ENCODE measurements around the gene SNAP25.

The SNAP25 gene

DNA sequence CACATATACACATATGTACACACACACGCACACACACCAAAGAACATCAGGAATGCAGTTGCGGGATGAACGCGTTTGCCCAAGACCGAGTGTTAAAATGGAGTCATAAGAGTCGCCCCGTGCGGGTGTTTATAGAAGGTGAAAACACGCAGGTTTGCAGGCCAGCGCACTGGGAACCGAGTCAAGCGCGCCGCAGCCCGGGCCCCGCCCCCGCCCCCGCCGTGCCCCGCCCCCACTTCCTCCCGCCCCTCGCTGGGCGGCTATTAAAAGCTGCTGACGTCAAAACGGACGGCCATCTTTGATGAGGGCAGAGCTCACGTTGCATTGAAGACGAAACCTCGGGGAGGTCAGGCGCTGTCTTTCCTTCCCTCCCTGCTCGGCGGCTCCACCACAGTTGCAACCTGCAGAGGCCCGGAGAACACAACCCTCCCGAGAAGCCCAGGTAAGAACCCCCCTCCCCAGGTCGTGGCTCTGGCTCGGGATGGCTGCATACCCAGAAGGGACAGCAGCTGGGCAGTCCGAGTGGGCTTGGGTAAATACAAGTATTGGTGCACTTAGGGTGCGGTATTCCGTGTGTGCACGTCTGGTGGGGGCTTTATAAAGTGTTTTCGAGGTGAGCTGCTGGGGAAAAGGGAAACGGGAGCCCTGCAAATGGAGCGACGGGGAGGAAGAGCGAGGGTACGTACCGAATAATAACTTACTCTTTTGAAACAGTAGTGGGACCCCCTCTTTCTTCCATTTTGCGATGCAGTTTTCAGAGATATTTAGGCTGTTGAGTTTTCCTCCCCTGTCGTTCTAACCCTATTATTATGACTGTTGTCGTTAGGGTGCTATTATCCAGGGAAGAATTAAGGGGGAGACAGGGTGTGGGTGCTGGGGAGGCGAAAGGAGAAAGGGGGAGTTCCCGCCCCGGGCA is at the start of gene SNAP25:
SNAP25 (plus strand) TSS at position 295 of the 916 bp plus-strand sequence. CDS start 56,662 bp downstream, outside the sequence.
- peak; percentile 6 to 7 for DNase-seq

DNA sequence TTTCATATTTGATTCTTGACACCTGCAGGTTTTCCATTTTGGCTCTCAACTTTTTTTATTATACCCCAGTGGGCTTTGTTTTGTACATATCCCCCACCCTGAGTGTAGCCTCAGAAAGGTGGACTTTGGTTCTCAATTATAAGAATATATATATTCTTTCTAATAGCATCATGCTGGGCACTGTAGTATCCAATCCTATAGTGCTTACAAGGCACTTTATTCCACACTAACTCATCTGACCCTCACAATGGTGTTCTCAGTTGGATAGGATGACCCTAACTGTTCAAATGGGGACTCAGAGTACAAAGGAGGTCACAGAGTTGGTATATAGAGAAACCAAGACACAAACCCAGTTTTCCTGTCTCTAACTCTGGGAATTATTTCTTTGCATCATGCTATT is 48.9 kb upstream of the SNAP25 start:
- no peak for DNase-seq

DNA sequence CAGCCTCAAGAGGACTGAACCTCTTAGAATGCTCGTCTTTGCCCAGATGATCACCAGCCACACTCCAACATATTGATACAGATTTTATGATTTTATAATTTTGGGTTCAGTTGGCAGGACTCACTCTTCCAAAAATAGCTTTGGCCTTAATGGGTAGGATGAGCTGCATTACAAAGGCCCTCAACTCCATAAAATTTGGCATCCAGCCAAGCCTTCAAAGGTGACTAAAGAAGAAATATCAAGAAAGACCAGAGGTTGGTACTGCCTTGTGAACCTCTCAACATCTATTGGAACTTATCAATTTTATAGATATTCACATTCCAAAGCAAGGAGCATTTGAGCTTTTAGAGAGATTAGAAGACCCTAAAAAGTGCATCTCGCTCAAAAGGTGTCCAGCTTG is 48.4 kb upstream of the SNAP25 start:
- no peak for DNase-seq

GRCh38 chr20:10171864-10172751 is 46.5 kb upstream of the SNAP25 start:
- peak; percentile 3 to 5 for DNase-seq

DNA sequence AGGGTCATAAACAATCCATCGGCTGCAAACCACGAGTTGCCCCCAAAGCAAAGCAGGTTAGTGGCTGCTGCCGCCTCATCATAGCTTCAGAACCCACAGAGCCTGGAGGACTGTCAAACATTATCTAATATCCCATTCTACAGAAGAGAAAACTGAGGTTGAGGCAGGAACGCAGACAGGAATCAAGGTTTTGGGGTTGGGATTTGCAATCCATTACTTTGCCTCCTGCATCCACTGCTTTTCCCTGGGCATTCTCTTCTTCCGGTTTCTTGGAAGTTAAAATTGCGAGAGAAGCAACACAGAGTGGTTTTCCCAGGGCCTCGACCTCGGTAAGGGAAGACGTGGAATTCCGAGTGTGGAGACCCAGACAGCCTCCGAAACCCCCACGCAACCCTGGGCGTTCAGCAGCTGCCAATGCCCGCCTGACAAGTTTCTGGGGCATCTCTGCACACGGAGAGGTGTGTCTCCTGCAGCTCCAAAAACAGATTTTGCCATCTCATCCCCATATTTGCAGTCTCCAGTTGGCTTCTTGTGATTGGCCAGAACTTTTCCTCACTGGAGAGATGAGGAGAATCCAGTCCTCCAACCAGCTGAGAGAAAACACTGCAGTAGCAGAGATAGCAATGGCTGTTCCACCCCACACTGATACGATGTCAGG is 45.5 kb upstream of the SNAP25 start:
- no peak for DNase-seq

- DNase-seq: no peak
These were observed 44.2 kb upstream of the SNAP25 start for GRCh38 chr20:10174400-10174799.

GRCh38 chr20:10177326-10177725 is 41.3 kb upstream of the SNAP25 start:
- DNase-seq: no peak

DNA sequence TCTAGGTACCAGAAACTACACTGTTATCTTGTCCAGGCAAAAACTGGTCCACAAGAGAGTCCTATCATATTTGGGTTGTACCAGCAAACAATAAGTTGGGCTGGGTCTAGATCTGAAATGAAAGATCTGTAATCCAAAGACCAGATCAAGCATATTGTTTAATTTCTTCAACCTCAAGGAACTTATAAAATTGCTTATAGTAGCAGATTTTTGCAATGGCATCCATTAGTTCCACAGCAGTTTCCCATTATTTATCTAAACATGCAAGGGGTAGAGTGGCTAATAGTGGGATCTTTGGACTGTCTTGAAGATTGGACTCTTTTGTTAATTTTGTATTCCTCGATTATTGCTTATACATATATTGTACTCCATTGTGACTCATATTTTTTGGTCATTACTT is 40.5 kb upstream of the SNAP25 start:
- DNase-seq: no peak

DNA sequence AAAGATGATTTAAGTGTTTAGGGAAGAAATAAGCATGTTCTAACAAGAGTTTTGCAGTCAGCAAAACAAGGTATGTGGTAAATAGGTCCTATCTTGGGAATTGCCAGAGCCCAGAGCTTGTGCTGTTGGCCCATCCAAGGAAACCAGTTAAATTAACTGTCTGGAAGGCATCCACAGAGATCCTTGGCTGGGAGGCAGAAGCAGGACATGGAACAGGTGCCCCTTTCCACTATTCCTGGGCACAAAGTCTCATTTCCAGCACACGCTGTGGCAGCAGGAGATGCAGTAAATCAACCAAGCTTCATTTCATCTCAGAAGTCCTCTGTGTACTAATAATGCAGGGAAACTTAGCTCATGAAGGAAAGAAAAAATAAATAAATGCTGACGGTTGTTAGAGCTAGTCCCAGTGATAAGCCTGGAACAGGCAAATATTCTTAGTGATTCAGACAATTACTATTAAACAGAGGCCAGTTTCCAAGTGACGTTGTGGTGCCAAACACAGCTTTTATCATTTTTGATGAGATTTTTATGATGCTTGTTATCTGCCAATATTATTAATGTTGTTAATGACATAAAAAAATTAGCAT is 39.8 kb upstream of the SNAP25 start:
- no peak for DNase-seq

- DNase-seq: no peak
These were observed 38.9 kb upstream of the SNAP25 start for GRCh38 chr20:10179574-10180298.

- DNase-seq: no peak
These were observed 37.9 kb upstream of the SNAP25 start for GRCh38 chr20:10180651-10181235.

DNA sequence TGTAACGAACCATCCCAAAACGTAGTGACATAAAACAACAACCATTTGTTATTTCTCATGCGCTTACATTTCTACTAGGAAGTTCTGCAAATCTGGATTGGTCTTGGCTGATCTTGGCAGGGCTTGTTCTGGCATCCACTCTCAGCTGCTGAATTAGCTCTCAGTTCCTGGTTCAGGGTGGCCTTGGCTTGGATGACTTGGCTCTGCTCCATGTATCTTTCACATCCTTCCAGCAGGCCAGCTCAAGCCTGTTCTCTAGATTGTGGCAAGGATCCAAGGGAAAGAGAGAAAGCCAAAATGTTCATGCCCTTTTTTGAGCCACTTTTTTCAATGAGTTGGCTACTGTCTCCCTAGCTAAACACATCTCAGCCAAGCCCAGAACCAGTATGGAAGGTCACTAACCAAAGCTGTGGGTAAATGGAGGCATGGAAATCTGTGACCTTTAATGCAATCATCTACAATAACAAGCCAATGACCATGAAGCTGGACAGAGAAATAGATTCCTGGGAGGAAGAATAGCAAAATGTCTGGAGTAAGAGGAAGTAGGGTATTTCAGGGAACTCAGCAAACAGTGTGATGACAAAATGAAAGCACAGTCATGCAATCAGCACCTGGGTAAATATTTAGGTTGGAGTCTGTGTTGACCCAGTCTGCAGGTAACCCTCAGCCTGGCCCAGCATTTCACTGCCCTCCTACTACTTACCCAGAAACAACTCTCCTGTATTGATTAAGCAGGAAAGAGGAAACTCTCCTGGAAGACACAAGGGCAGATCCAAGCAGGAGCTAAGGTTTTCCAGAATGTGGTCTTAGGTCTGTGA is 32.7 kb upstream of the SNAP25 start:
- DNase-seq: no peak

DNA sequence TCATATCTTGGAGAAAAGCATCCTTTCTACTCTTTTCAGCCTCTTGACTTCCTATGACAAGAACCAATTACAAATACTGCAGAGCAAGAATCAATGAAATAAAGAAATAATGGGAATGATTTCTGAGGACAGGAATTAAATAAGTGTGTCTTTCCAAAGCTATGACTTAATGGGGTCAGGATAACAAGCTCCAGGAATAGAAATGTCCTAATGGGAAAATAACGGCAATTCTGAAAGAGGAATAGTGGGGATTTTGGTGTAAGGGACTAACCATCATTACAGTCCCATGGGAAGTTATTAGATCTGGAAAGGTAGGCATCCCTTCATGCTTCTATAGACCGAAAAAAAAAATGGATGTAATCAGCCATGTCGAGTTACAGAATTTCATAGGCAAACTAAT is 28.2 kb upstream of the SNAP25 start:
- no peak for DNase-seq

- DNase-seq: no peak
These were observed 26.5 kb upstream of the SNAP25 start for GRCh38 chr20:10192171-10192570.

DNA sequence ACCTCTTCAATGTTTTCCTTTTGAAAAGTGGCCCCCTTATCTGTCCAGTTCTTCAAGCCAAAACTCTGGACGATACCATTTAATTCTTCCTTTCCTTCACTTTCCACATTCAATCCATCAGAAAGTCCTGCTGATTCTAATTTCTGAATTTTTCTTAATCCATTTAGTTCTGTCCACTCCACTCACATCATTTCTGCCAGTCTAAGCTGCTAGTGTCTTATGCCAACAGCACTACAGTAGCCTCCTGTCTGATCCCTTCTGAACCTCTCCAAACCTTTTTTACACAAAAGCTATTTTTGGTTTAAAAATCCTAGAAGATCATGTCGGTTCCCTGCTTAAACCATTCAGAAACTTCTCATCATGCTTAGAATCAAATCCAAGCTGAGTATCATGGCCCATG is 24.5 kb upstream of the SNAP25 start:
- no peak for DNase-seq

DNA sequence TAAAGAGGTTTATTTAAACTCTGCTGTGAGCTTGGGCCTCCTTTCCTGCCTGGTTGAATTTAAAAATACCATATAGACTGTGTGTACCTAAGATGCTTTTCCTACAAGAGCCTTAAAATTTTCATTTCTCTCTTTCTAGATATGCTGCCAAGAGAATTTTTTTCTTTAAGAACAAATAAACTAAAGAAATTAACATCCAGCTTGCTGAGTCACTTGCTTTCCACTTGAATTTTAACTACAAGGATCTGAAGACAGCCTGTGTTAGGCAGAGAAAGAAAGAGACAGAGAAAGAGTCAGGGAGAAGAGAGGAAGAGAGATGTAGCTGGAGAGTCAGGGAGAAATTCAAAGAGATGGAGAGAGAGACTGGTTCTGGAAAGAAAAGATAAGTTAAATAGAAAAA is 18.3 kb upstream of the SNAP25 start:
- no peak for DNase-seq

- no peak for DNase-seq
These were observed 17.2 kb upstream of the SNAP25 start for GRCh38 chr20:10201321-10201870.

GRCh38 chr20:10209091-10209490 is 9.5 kb upstream of the SNAP25 start:
- DNase-seq: no peak

DNA sequence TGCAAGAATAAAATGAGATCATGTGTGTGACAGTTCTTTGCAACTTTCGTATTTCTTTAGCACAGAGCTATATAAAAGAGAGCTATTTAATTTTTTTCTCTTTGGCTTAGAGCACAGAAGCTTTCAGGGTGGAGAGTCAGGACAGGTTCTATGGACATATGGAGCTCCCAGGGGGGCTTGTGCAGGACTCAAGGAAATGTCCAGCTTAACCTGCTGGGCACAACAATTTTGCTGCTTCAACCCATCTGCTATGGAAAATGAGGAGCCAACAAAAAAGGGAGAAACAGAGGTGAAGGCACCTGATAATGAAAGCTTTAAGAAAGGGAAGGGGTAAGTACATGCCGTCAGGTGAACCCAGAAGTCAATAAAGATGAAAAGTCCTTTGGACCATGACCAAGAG is 5.1 kb upstream of the SNAP25 start:
- DNase-seq: no peak

DNA sequence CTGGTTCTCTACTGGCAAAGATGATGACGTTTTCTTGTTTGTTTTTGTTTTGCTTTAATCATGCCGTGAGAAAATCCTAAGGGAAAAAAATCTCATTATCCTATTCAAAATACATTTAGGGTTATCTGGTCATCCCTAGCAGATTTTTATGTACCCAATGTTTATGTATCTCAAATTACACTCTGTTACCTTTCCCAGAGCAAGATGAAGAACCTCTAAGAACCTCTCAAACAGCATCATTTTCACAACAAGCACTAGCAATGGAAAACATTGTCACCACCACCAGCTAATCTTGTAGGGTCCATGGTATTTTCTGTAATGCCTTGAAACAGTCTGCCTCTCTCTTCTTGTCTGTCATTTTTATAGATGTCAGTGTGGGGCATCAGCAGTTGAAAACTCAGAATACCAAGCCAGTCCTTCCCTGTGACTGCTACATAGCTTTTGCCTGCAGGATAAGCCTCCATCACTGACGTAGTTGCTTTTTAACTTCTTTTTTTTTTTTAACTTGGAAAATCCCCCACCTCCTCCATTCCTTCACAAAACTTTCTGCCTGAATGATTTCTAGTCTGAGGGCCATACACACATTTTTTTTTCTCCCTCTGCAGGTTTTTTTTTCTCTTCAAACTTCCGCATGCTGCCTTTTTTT is 2.4 kb upstream of the SNAP25 start:
- no peak for DNase-seq

All from activated CD4-positive, alpha-beta T cell treated with anti-CD3 and anti-CD28 coated beads for 4 hours (primary cell).